K562 (cell line): Measurements from ENCODE around the gene ARHGAP4. TPM values are rescaled to one million over a fixed set of nuclear protein-coding genes. Genes with fewer than 3 reads are reported as not detected.

Experiments used
- ARID1B ChIP-seq: fragments of 450-650 bp; IDR thresholded peaks from 2 replicates; pipeline ENCODE4 v1.6.1; 2016; ENCODE audit warnings: antibody characterized with exemption, mild to moderate bottlenecking, inconsistent platforms
- DIDO1 ChIP-seq: fragments of 450-650 bp; IDR thresholded peaks from 2 replicates; pipeline ENCODE4 v1.6.1; 2016; ENCODE audit warnings: low read depth, missing biosample characterization, missing genetic modification characterization
- FIP1L1 ChIP-seq: fragments of 200-400 bp; formaldehyde crosslinking; IDR thresholded peaks from 2 replicates; pipeline ENCODE4 v1.6.1; 2018; ENCODE audit warnings: mild to moderate bottlenecking, low read depth, low read length; ENCODE audit not compliant: poor library complexity, severe bottlenecking
- GABPA ChIP-seq: fragments of 200-800 bp; sonication (Bioruptor generic); conservative IDR thresholded peaks from 2 replicates; pipeline ENCODE4 v1.6.1; 2016; ENCODE audit warnings: low read depth, missing genetic modification characterization, missing compliant biosample characterization
- HDAC8 ChIP-seq: fragments of 450-650 bp; IDR thresholded peaks from 2 replicates; pipeline ENCODE4 v1.6.1; 2016; ENCODE audit warnings: mild to moderate bottlenecking, missing genetic modification characterization, moderate library complexity, missing compliant biosample characterization
- HEY1 ChIP-seq: fragments of 250-450 bp; sonication (Bioruptor Pico); IDR thresholded peaks from 2 replicates; pipeline ENCODE4 v1.5.0; 2020; ENCODE audit warnings: mild to moderate bottlenecking, moderate library complexity, borderline replicate concordance
- MIER1 ChIP-seq: fragments of 450-650 bp; IDR thresholded peaks from 2 replicates; pipeline ENCODE4 v1.6.1; 2016; ENCODE audit warnings: antibody characterized with exemption, mild to moderate bottlenecking, low read depth
- MTA2 ChIP-seq: fragments of 450-650 bp; IDR thresholded peaks from 2 replicates; pipeline ENCODE4 v1.6.1; 2016; ENCODE audit warnings: low read depth
- NFIC ChIP-seq: fragments of 450-650 bp; IDR thresholded peaks from 2 replicates; pipeline ENCODE4 v1.6.1; 2017; ENCODE audit warnings: mild to moderate bottlenecking, inconsistent platforms
- NRF1 ChIP-seq, 2 experiments: fragments of 450-650 bp; IDR thresholded peaks in 1 of 2; conservative IDR thresholded peaks in 1 of 2; 2 replicates each; pipeline ENCODE4 v1.6.1; 2014; ENCODE audit warnings: mild to moderate bottlenecking in 2 of 2
- PPARD ChIP-seq: fragments of 250-450 bp; sonication (Bioruptor Pico); IDR thresholded peaks from 2 replicates; pipeline ENCODE4 v1.8.0; 2022; ENCODE audit warnings: inconsistent platforms, mild to moderate bottlenecking, moderate library complexity
- PYGO2 ChIP-seq: fragments of 450-650 bp; IDR thresholded peaks from 2 replicates; pipeline ENCODE4 v1.6.1; 2016; ENCODE audit warnings: mild to moderate bottlenecking, missing genetic modification characterization, moderate library complexity, missing compliant biosample characterization
- SAP30 ChIP-seq: fragments of 200-600 bp; sonication (generic); IDR thresholded peaks from 2 replicates; pipeline ENCODE4 v1.6.1; 2012; ENCODE audit warnings: borderline replicate concordance, low read depth, mild to moderate bottlenecking, moderate library complexity, low read length, control low read depth, inconsistent platforms; ENCODE audit not compliant: insufficient read depth, poor library complexity, severe bottlenecking
- STAT5B ChIP-seq: fragments of 250-450 bp; sonication (Bioruptor Pico); IDR thresholded peaks from 2 replicates; pipeline ENCODE4 v1.8.0; 2021; ENCODE audit warnings: mild to moderate bottlenecking, inconsistent platforms
- TRIM25 ChIP-seq: fragments of 450-650 bp; IDR thresholded peaks from 2 replicates; pipeline ENCODE4 v1.7.0; 2016; ENCODE audit warnings: borderline replicate concordance
- ZNF780A ChIP-seq: fragments of 250-450 bp; sonication (Bioruptor Pico); IDR thresholded peaks from 2 replicates; pipeline ENCODE4 v1.5.0; 2021; ENCODE audit warnings: mild to moderate bottlenecking
- polyA plus RNA-seq, 8 experiments: library from polyadenylated mRNA; depleted of rRNA in 4 of 8; stranded (reverse) in 5 of 8; unstranded in 3 of 8; fragments of >200 nt; fragmentation: Nextera tagmentation in 2 of 8; fragmentation: Illumina TruSeq in 1 of 8; extraction: Ambion mirVana in 2 of 8; extraction: Trizol in 1 of 8; gene quantifications; 2 replicates each; pipeline versions ENCODE4 v1.2.1 to v1.2.3, GENCODE V29; 2011 to 2014; ENCODE audit warnings: inconsistent platforms in 1 of 8, missing spikeins in 1 of 8
- total RNA-seq, 7 experiments: library from RNA; depleted of rRNA in 6 of 7; stranded (reverse); fragments of >200 nt in 6 of 7; fragmentation: Illumina TruSeq in 2 of 7; extraction: Trizol in 2 of 7; gene quantifications; 2 replicates each; pipeline versions ENCODE4 v1.2.1 to v1.2.3, GENCODE V29; 2011 to 2021; ENCODE audit warnings: low replicate concordance in 1 of 7
- TF ChIP-seq, protein P1 (sequence below), 2 experiments: IDR thresholded peaks in 1 of 2; conservative IDR thresholded peaks in 1 of 2; 2 replicates each; pipeline ENCODE4 v1.6.1; 2016; ENCODE audit warnings: low read depth in 2 of 2, mild to moderate bottlenecking in 1 of 2, missing compliant biosample characterization in 1 of 2, missing genetic modification characterization in 1 of 2, moderate library complexity in 1 of 2
- TF ChIP-seq, protein P2 (sequence below): IDR thresholded peaks from 2 replicates; pipeline ENCODE4 v1.6.1; 2011; ENCODE audit warnings: borderline replicate concordance, low read depth, mild to moderate bottlenecking, moderate library complexity, low read length; ENCODE audit not compliant: insufficient read depth, poor library complexity, severe bottlenecking
- TF ChIP-seq, protein P3 (sequence below): fragments of 250-450 bp; sonication (Bioruptor Pico); IDR thresholded peaks from 2 replicates; pipeline ENCODE4 v1.6.1; 2021; ENCODE audit warnings: mild to moderate bottlenecking

Gene ARHGAP4
- total and polyA plus RNA-seq, 9 of the 15 experiments (the other 6 are each of a cell fraction or from before 2014, with no cell fraction given) = 0.30 to 81.8 (median 13.5) TPM

- TF ChIP-seq, protein P1, sequence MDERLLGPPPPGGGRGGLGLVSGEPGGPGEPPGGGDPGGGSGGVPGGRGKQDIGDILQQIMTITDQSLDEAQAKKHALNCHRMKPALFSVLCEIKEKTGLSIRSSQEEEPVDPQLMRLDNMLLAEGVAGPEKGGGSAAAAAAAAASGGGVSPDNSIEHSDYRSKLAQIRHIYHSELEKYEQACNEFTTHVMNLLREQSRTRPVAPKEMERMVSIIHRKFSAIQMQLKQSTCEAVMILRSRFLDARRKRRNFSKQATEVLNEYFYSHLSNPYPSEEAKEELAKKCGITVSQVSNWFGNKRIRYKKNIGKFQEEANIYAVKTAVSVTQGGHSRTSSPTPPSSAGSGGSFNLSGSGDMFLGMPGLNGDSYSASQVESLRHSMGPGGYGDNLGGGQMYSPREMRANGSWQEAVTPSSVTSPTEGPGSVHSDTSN (CRISPR knock-in tag; IDR thresholded peaks at IDR 0.05; ENCODE audit: low read depth) = no peak
- TF ChIP-seq, protein P1 (tag; conservative IDR thresholded peaks at IDR 0.05; ENCODE audit: low read depth) = no peak
- TF ChIP-seq ZNF780A (CRISPR knock-in tag) (no peak), STAT5B (CRISPR knock-in tag) (no peak), NRF1 (conservative IDR thresholded peaks at IDR 0.05 in 1 of 2, IDR thresholded peaks at IDR 0.05 in 1 of 2) (peak; percentile 39 to 42; a peak in 2 of 4 replicates), MTA2 (no peak; the same call in 1 of the 2 replicates), NFIC (no peak), DIDO1 (tag) (no peak), ARID1B (peak; percentile 56), PYGO2 (tag) (no peak), SAP30 (no peak), HEY1 (CRISPR knock-in tag) (no peak), GABPA (peak; percentile 54), TRIM25 (no peak), HDAC8 (tag) (no peak), MIER1 (no peak), FIP1L1 (no peak), PPARD (no peak)
- TF ChIP-seq, protein P2, sequence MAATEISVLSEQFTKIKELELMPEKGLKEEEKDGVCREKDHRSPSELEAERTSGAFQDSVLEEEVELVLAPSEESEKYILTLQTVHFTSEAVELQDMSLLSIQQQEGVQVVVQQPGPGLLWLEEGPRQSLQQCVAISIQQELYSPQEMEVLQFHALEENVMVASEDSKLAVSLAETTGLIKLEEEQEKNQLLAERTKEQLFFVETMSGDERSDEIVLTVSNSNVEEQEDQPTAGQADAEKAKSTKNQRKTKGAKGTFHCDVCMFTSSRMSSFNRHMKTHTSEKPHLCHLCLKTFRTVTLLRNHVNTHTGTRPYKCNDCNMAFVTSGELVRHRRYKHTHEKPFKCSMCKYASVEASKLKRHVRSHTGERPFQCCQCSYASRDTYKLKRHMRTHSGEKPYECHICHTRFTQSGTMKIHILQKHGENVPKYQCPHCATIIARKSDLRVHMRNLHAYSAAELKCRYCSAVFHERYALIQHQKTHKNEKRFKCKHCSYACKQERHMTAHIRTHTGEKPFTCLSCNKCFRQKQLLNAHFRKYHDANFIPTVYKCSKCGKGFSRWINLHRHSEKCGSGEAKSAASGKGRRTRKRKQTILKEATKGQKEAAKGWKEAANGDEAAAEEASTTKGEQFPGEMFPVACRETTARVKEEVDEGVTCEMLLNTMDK = no peak
- TF ChIP-seq, protein P3, sequence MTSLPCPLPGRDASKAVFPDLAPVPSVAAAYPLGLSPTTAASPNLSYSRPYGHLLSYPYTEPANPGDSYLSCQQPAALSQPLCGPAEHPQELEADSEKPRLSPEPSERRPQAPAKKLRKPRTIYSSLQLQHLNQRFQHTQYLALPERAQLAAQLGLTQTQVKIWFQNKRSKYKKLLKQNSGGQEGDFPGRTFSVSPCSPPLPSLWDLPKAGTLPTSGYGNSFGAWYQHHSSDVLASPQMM (CRISPR knock-in tag) = no peak
Observed at GRCh38 chrX:153900831-153901752, 25.0 kb downstream of the ARHGAP4 start (continued).
